Inferior parietal cortex (tissue), 1 donor: ENCODE results near the gene FHL2.
"Not testable (repeated sequence)": the region's sequence is repeated elsewhere in the genome, so short reads cannot be mapped to it uniquely, and the experiment has no call there.

Experiments used
- DNase-seq: peaks from one replicate; pipeline ENCODE4 v3.0.0-alpha.2; 2016; ENCODE audit errors: extremely low spot score

Gene FHL2

GRCh38 chr2:105344704-105345345, 54.0 kb downstream of the FHL2 start:
- no peak for DNase-seq

- no peak for DNase-seq
Observed at GRCh38 chr2:105339414-105339813, 59.4 kb downstream of the FHL2 start.

GRCh38 chr2:105338020-105338385, 60.8 kb downstream of the FHL2 start:
- DNase-seq: no peak

- DNase-seq: peak; percentile 94
Observed at GRCh38 chr2:105337122-105338019, 61.5 kb downstream of the FHL2 start, which contains the start of gene C2orf49. TSS of gene C2orf49 (plus strand) at chr2:105337540. CDS start at chr2:105337588, 48 bp downstream.

- DNase-seq: no peak
Observed at GRCh38 chr2:105336786-105337121, 62.1 kb downstream of the FHL2 start.

- DNase-seq: no peak
Observed at GRCh38 chr2:105335469-105335868, 63.4 kb downstream of the FHL2 start.

- no peak for DNase-seq
Observed at GRCh38 chr2:105334211-105334610, 64.6 kb downstream of the FHL2 start.

- DNase-seq: no peak
Observed at GRCh38 chr2:105330681-105331375, 68.0 kb downstream of the FHL2 start.

- DNase-seq: peak; percentile 35
Observed at GRCh38 chr2:105329561-105330495, 69.0 kb downstream of the FHL2 start, which contains the start of gene TGFBRAP1. TSS of gene TGFBRAP1 (minus strand) at chr2:105329735. CDS start at chr2:105308301, 21,434 bp downstream.

- DNase-seq: no peak
Observed at GRCh38 chr2:105329197-105329554, 69.7 kb downstream of the FHL2 start.

GRCh38 chr2:105328281-105329196, 70.3 kb downstream of the FHL2 start:
- DNase-seq: no peak

GRCh38 chr2:105327690-105328089, 71.2 kb downstream of the FHL2 start:
- no peak for DNase-seq

- DNase-seq: not testable (repeated sequence)
Observed at GRCh38 chr2:105327271-105327670, 71.6 kb downstream of the FHL2 start.

GRCh38 chr2:105325389-105325963, 73.4 kb downstream of the FHL2 start:
- DNase-seq: no peak

GRCh38 chr2:105324732-105325131, 74.1 kb downstream of the FHL2 start:
- DNase-seq: no peak

- DNase-seq: no peak
Observed at GRCh38 chr2:105324101-105324500, 74.8 kb downstream of the FHL2 start.

GRCh38 chr2:105323111-105323510, 75.7 kb downstream of the FHL2 start:
- DNase-seq: no peak

GRCh38 chr2:105321875-105322646, 76.8 kb downstream of the FHL2 start:
- no peak for DNase-seq

- no peak for DNase-seq
Observed at GRCh38 chr2:105320651-105321215, 78.1 kb downstream of the FHL2 start.
